Heart right ventricle (tissue), 16 donors: ENCODE data around the gene GAMT. TPM values are rescaled to one million over a fixed set of nuclear protein-coding genes. Genes with fewer than 3 reads are reported as not detected.

Source experiments
- ATAC-seq, 8 donors: fragments of 200-7000 bp; cut with Tn5 transposase; one replicate each; pipeline ENCODE4 v1.9.1; 2020; ENCODE audit warnings: mild to moderate bottlenecking in 8 of 8, moderate library complexity in 8 of 8, moderate number of reproducible peaks in 1 of 8
- DNase-seq, 2 donors: peaks; one replicate each; pipeline ENCODE4 v3.0.0-alpha.2; 2020
- H3K27ac ChIP-seq, 10 donors: fragments of 200-600 bp; sonication (generic) in 2 of 10; one replicate each; pipeline versions ENCODE4 v1.5.0 to v1.8.0; 2020 to 2022; ENCODE audit warnings: mild to moderate bottlenecking in 3 of 10
- H3K27me3 ChIP-seq, 7 donors: fragments of 200-600 bp; one replicate each; pipeline ENCODE4 v1.8.0; 2021 to 2022; ENCODE audit warnings: mild to moderate bottlenecking in 2 of 7
- H3K36me3 ChIP-seq, 9 donors: fragments of 200-600 bp; sonication (generic) in 1 of 9; one replicate each; pipeline versions ENCODE4 v1.5.0 to v1.8.0; 2020 to 2022; ENCODE audit warnings: mild to moderate bottlenecking in 2 of 9
- H3K4me1 ChIP-seq, 9 donors: fragments of 200-600 bp; sonication (generic) in 1 of 9; one replicate each; pipeline versions ENCODE4 v1.5.0 to v1.8.0; 2020 to 2022; ENCODE audit warnings: mild to moderate bottlenecking in 4 of 9
- H3K4me3 ChIP-seq, 10 donors: fragments of 200-600 bp; sonication (generic) in 2 of 10; one replicate each; pipeline versions ENCODE4 v1.5.0 to v1.8.0; 2020 to 2022; ENCODE audit warnings: mild to moderate bottlenecking in 7 of 10, moderate library complexity in 2 of 10
- H3K9me3 ChIP-seq, 11 donors: fragments of 200-600 bp in 10 of 11; sonication (generic) in 2 of 11; one replicate each; pipeline versions ENCODE4 v1.5.0 to v1.8.0; 2013 to 2022; ENCODE audit warnings: mild to moderate bottlenecking in 2 of 11, control low read depth in 1 of 11, moderate library complexity in 1 of 11
- WGBS, 2 donors: extraction: QIAGEN DNeasy Blood & Tissue Kit; methylation state at CpG; one replicate each; pipeline ENCODE4 v1.1.7; 2013; ENCODE audit warnings: inconsistent platforms in 1 of 2; 5-methylcytosine and 5-hydroxymethylcytosine counted together
- intact Hi-C, 10 donors: fragments of 100-400 bp; cut with DNase I; formaldehyde crosslinking; loops; one replicate each; pipeline versions ENCODE4 v1.11.1 to v1.14.2; 2022
- polyA plus RNA-seq, 2 donors: library from polyadenylated mRNA; stranded (reverse); fragments of 200-250 nt; gene quantifications; one replicate each; pipeline ENCODE4 v1.2.3, GENCODE V29; 2013
- total RNA-seq, 10 donors: library from RNA; stranded (reverse); fragmentation: NEBNext Ultra II Directional in 3 of 10; extraction: Animal tissue kit (Norgen Biotek cat#: 25700) in 3 of 10; gene quantifications; one replicate each; pipeline versions ENCODE4 v1.2.1 to v1.2.4, GENCODE V29; 2021 to 2023
- TF ChIP-seq, protein P1 (sequence below), 9 donors: fragments of 200-600 bp; sonication (generic) in 2 of 9; IDR thresholded peaks; one replicate each; pipeline versions ENCODE4 v1.5.0 to v1.8.0; 2021 to 2022; ENCODE audit warnings: antibody characterized with exemption in 9 of 9, mild to moderate bottlenecking in 5 of 9, moderate library complexity in 1 of 9
- donor health status: Arrhythmogenic right ventricular cardiomyopathy.
- donor health status: ischemic (EF 13 %, LVEDD 7.1; RV severe dilation, severe dysfunction).
- donor health status: healthy with polysubstance abuse.
- donor health status: DM: no; HTN: yes; CAD: no.
- donor health status: DM: no; HTN: no; CAD: no.
- donor health status: ischemic (EF 25% LVEDD 6.9; RV normal size, moderate dysfunction).
- donor health status: ischemic (EF 25% LVEDD 5.7; RV mildly dilated, moderate dysfunction).
- donor health status: healthy.
- donor health status: DM: yes; HTN: yes; CAD: no.
- donor health status: Ischemic cardiomyopathy.
- donor health status: ischemic (EF 35%, LVEDD 5.7; RV mildly dilated, moderate dysfunction).
- donor health status: nonischemic (EF 11% LVEDD 7.7; RV severe dilation, severe dysfunction).
- donor health status: DM: yes; HTN: yes; CAD: no.
- donor health status: PGD.
- donor health status: ischemic (EF 29% LVEDD 5.4; RV normal size, mild dysfunction).
- donor health status: nonischemic (EF 23%, LVEDD 6.1; RV moderate dilation, normal function).

The GAMT gene
- total and polyA plus RNA-seq, 12 donors: 30.8 to 260 (median 72.1) TPM

DNA sequence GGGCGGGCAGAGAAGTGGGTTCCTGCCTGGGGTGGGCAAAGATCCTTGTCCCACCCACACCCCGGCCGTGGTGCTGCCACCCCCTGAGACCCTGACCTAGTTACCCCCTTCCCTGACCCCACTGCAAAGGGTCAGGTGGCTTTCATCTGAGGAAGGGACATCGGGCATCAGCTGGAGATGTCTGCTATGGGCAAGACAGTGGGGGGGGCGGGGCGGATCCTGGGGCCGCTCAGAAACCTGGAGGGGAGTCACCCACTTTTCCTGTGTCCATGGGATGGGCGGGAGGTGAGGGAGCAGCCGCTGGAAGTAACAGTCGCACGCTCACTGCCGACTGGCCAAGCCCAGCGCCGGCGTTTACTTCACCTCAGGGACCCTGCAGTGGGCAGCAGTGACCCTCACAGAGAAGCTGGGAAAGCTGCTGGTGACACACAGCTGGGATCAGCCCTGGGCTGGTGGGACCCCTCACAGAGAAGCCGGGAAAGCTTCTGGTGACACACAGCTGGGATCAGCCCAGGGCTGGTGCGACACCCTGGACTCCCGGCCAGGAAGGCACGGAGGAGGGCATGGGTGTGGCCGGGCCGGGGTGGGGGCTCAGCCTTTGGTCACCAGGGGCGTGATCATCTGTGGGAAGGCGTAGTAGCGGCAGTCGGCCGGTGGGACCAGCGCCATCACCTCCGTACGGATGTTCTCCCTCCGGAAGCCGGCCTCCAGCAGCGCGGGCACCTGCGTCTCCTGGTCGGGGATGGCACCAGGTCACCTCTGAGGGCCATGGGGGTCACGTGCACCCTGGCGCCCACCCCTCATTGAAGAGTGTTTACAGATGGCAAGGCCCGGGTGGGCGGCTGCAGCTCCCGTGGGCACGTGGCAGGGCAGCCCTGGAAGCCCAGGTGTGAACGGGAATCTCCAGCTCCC, 4.3 kb downstream of the GAMT start:
- 62 to 66% methylated on average over 42 of the region's 42 CpGs for WGBS, 2 donors

DNA sequence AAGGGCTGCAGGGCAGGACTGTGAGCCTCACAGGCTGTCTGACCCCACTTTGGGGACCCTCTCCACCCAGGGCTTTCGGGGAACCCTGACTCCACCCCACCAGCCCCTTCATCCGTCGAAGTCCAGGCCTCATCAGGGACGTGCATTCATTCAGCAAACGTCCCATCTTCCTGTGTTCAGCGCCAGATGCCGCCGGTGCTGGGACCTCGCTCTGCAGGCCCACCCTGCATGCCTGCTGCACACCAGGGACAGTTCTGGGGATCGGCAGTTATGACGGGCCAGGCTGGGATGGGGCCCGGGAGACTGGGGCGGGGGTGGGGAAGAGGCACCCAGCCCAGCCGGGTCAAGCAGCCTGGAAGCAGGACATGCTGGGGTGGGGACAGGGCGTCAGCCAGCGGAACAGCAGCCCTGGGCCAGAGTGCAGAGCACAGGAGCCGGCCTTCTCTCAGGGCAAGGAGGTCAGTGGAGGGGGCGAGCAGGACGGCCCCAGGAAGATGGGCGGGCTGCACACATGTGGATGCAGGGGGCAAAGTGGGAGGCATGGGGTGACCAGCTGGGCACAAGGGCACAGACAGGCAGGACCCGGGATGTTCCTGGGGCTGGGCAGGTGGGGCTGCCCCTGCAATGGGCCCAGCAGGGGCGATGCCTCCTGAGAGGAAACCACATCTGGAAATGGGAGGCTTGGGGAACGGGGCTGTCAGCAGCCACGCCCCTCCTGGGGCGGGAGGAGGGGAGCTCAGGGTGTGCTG, 5.1 kb downstream of the GAMT start:
- Histone ChIP-seq H3K4me1 (peaks cover 21 to 44% (median 30%) of the 10 kb centered on the region in 9 donors), H3K36me3 (peaks cover 0 to 46% (median 22%) of the 10 kb centered on the region in 9 donors), H3K27ac (peak overlapping the region in 2 of 10 donors; percentile 35 to 48), H3K4me3 (no peak overlapping the region), H3K27me3 (peaks cover 0 to 10% (median 0%) of the 10 kb centered on the region in 7 donors), H3K9me3 (no peaks in the 10 kb centered on the region)
- intact Hi-C loops: loop anchor here in 1 of 10 donors (5.0 kb wide), 1 partner anchor 114 kb away; no protein-coding TSS in a partner anchor
- no peak for DNase-seq
- TF ChIP-seq, protein P1, sequence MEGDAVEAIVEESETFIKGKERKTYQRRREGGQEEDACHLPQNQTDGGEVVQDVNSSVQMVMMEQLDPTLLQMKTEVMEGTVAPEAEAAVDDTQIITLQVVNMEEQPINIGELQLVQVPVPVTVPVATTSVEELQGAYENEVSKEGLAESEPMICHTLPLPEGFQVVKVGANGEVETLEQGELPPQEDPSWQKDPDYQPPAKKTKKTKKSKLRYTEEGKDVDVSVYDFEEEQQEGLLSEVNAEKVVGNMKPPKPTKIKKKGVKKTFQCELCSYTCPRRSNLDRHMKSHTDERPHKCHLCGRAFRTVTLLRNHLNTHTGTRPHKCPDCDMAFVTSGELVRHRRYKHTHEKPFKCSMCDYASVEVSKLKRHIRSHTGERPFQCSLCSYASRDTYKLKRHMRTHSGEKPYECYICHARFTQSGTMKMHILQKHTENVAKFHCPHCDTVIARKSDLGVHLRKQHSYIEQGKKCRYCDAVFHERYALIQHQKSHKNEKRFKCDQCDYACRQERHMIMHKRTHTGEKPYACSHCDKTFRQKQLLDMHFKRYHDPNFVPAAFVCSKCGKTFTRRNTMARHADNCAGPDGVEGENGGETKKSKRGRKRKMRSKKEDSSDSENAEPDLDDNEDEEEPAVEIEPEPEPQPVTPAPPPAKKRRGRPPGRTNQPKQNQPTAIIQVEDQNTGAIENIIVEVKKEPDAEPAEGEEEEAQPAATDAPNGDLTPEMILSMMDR (IDR thresholded peaks at IDR 0.05): no peak
- 24 to 41% methylated on average over 25 of the region's 25 CpGs for WGBS, 2 donors
- ATAC-seq: peak; percentile 11 to 56 (median 31)

More for the DNA sequence above, 4.3 kb downstream of the GAMT start:
- peaks cover 0 to 18% (median 0%) of the 10 kb centered on the region in 7 donors for H3K27me3 ChIP-seq
- H3K27ac ChIP-seq: peak overlapping the region in 1 of 10 donors; percentile 48
- no peaks in the 10 kb centered on the region for H3K9me3 ChIP-seq
- H3K4me1 ChIP-seq: peaks cover 21 to 49% (median 36%) of the 10 kb centered on the region in 9 donors
- intact Hi-C loops: loop anchor here in 1 of 10 donors (5.0 kb wide), 1 partner anchor 115 kb away; no protein-coding TSS in a partner anchor
- TF ChIP-seq, protein P1 (IDR thresholded peaks at IDR 0.05): no peak
- ATAC-seq (no peak), DNase-seq (no peak)
- no peak overlapping the region for H3K4me3 ChIP-seq
- peaks cover 0 to 38% (median 18%) of the 10 kb centered on the region in 9 donors for H3K36me3 ChIP-seq

DNA sequence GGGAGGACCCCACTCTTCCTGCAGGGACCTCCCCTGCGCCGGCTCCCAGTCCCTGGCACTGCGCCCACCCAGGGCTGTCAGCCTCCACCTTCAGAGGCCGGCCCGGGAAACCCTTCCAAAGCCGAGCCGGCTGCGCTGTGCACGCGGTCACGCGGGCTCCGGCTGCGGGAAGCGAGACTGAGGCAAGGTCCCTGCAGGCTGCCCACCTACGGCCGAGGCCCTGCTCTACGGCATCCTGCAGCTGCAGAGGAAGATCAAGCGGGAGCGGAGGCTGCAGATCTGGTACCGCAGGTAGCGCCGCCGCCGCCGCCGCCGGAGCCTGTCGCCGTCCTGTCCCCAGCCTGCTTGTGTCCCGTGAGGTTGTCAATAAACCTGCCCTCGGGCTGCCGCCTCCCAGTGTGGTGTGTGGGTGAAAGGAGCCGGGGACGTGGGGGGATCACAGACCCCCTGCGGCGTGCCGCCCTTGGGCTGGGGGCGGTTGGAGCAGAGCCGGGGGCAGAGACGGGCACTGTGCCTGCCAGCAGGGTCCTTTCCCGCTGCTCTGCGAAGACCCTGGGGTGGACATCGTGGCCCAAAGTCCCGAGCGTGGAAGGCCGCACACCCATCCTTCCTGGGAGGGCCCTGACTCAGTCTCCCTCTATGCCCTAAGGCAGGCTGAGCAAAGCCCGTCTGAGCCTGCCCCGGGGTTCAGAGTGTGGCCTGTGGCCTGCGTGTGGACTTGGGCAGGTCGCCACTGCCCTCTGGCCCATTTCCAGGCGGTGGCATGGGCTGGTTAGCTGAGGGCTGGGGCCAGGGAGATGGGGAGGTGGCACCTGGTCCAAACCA, 5.9 kb downstream of the GAMT start:
- intact Hi-C loops: loop anchor here in 1 of 10 donors (5.0 kb wide), 1 partner anchor 113 kb away; no protein-coding TSS in a partner anchor

More for the DNA sequence above, 5.9 kb downstream of the GAMT start:
- H3K36me3 ChIP-seq: peaks cover 0 to 54% (median 30%) of the 10 kb centered on the region in 9 donors
- TF ChIP-seq, protein P1 (IDR thresholded peaks at IDR 0.05): no peak
- H3K4me1 ChIP-seq: peaks cover 13 to 36% (median 22%) of the 10 kb centered on the region in 9 donors
- no peak overlapping the region for H3K27ac ChIP-seq
- WGBS, 2 donors: 79 to 80% methylated on average over 52 of the region's 52 CpGs
- ATAC-seq (peak in 4 of 8 donors; percentile 2 to 18 (median 10)), DNase-seq (peak in 1 of 2 donors; percentile 48)
- H3K27me3 ChIP-seq: peaks cover 0 to 2% (median 0%) of the 10 kb centered on the region in 7 donors
- no peaks in the 10 kb centered on the region for H3K9me3 ChIP-seq
- no peak overlapping the region for H3K4me3 ChIP-seq
